Measurements from ENCODE around the gene TBCD. TPM values are rescaled to one million over a fixed set of nuclear protein-coding genes. Genes with fewer than 3 reads are reported as not detected.
"Not testable (repeated sequence)": the region's sequence is repeated elsewhere in the genome, so short reads cannot be mapped to it uniquely, and the experiment has no call there.

The TBCD gene
- total and polyA plus RNA-seq, 2 donors (not counting 1 experiment from before 2014, with no cell fraction given), result 22.1 to 36.7 TPM

- H3K4me2 ChIP-seq (ENCODE audit: extremely low read depth, insufficient read depth, low read length), result no peak overlapping the region
- no peaks in the 10 kb centered on the region for H4K20me1 ChIP-seq (ENCODE audit: control insufficient read depth, extremely low read depth, insufficient read depth, low read length)
- TF ChIP-seq, protein P1, sequence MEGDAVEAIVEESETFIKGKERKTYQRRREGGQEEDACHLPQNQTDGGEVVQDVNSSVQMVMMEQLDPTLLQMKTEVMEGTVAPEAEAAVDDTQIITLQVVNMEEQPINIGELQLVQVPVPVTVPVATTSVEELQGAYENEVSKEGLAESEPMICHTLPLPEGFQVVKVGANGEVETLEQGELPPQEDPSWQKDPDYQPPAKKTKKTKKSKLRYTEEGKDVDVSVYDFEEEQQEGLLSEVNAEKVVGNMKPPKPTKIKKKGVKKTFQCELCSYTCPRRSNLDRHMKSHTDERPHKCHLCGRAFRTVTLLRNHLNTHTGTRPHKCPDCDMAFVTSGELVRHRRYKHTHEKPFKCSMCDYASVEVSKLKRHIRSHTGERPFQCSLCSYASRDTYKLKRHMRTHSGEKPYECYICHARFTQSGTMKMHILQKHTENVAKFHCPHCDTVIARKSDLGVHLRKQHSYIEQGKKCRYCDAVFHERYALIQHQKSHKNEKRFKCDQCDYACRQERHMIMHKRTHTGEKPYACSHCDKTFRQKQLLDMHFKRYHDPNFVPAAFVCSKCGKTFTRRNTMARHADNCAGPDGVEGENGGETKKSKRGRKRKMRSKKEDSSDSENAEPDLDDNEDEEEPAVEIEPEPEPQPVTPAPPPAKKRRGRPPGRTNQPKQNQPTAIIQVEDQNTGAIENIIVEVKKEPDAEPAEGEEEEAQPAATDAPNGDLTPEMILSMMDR (conservative IDR thresholded peaks at IDR 0.05 in 1 of 2, IDR thresholded peaks at IDR 0.05 in 1 of 2; ENCODE audit: low read depth in 1 of 2, low read length in 2 of 2), result no peak
- no peak for TF ChIP-seq EZH2 (IDR thresholded peaks at IDR 0.05; ENCODE audit: low read length, missing control alignments)
- H3K27me3 ChIP-seq (ENCODE audit: control insufficient read depth, insufficient read depth, low read length), result no peaks in the 10 kb centered on the region
- no peak overlapping the region for H3K27ac ChIP-seq (ENCODE audit: insufficient read depth, low read length)
- no peaks in the 10 kb centered on the region for H3K9me3 ChIP-seq (ENCODE audit: control insufficient read depth, insufficient read depth, low read depth, low read length)
- no peak overlapping the region for H2AFZ ChIP-seq (ENCODE audit: low read length)
- no peak overlapping the region for H3K9ac ChIP-seq (ENCODE audit: insufficient read depth, low read length)
- H3K36me3 ChIP-seq (ENCODE audit: control insufficient read depth, insufficient read depth, low read length), result no peaks in the 10 kb centered on the region
- H3K79me2 ChIP-seq (ENCODE audit: control insufficient read depth, insufficient read depth, low read length), result no peaks in the 10 kb centered on the region
- no peak overlapping the region for H3K4me3 ChIP-seq (replicated peaks in 1 of 4; ENCODE audit: control extremely low read depth in 1 of 4, insufficient read depth in 1 of 4, low read depth in 3 of 4, low read length in 4 of 4)
- no peaks in the 10 kb centered on the region for H3K4me1 ChIP-seq (ENCODE audit: control insufficient read depth, extremely low read depth, insufficient read depth, low read length)
- no peak for DNase-seq (ENCODE audit: low read depth in 2 of 2)
These were observed 215.6 kb downstream of the TBCD start for GRCh38 chr17:82967268-82968032.

DNA sequence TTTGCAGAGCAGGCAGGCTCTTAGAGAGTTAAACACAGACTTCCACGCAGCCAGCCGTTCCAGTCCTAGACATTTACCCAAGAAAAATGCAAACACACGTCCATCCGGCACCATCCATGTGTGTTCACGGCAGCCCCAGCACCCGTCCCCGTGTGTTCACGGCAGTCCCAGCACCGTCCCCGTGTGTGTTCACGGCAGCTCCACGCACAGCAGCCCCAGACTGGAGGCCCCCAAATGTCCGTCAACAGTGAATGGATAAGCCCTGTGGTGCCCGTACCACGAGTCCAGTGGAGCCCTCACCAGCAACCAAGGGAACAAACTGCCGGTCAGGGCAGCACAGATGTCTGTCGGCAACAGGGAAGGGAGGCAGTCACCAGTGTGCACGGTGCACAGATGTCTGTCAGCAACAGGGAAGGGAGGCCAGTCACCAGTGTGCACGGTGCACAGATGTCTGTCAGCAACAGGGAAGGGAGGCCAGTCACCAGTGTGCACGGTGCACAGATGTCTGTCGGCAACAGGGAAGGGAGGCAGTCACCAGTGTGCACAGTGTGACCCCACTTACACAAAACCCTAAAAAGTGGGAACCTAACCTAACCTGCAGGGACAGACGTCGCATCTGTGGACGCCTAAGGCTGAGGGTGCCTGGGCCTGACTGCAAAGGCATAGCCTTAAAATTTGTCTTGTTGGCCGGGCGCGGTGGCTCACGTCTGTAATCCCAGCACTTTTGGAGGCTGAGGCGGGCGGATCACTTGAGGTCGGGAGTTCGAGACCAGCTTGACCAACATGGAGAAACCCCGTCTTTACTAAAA lies 216.4 kb downstream of the TBCD start:
- H3K27ac ChIP-seq (ENCODE audit: insufficient read depth, low read length); H3K9me3 ChIP-seq (ENCODE audit: control insufficient read depth, insufficient read depth, low read depth, low read length); DNase-seq (ENCODE audit: low read depth in 2 of 2); H3K4me1 ChIP-seq (ENCODE audit: control insufficient read depth, extremely low read depth, insufficient read depth, low read length); H3K27me3 ChIP-seq (ENCODE audit: control insufficient read depth, insufficient read depth, low read length); H3K36me3 ChIP-seq (ENCODE audit: control insufficient read depth, insufficient read depth, low read length); H3K9ac ChIP-seq (ENCODE audit: insufficient read depth, low read length); H3K79me2 ChIP-seq (ENCODE audit: control insufficient read depth, insufficient read depth, low read length); H2AFZ ChIP-seq (ENCODE audit: low read length); H3K4me3 ChIP-seq (replicated peaks in 1 of 4; ENCODE audit: control extremely low read depth in 1 of 4, insufficient read depth in 1 of 4, low read depth in 3 of 4, low read length in 4 of 4); H4K20me1 ChIP-seq (ENCODE audit: control insufficient read depth, extremely low read depth, insufficient read depth, low read length); H3K4me2 ChIP-seq (ENCODE audit: extremely low read depth, insufficient read depth, low read length): not testable (repeated sequence)

- no peaks in the 10 kb centered on the region for H3K36me3 ChIP-seq (ENCODE audit: control insufficient read depth, insufficient read depth, low read length)
- H2AFZ ChIP-seq (ENCODE audit: low read length), result no peak overlapping the region
- no peak for TF ChIP-seq EZH2 (IDR thresholded peaks at IDR 0.05; ENCODE audit: low read length, missing control alignments)
- TF ChIP-seq, protein P1 (conservative IDR thresholded peaks at IDR 0.05 in 1 of 2, IDR thresholded peaks at IDR 0.05 in 1 of 2; ENCODE audit: low read depth in 1 of 2, low read length in 2 of 2), result no peak
- H3K79me2 ChIP-seq (ENCODE audit: control insufficient read depth, insufficient read depth, low read length), result no peaks in the 10 kb centered on the region
- DNase-seq (ENCODE audit: low read depth in 2 of 2), result no peak
- H3K4me2 ChIP-seq (ENCODE audit: extremely low read depth, insufficient read depth, low read length), result no peak overlapping the region
- H3K27me3 ChIP-seq (ENCODE audit: control insufficient read depth, insufficient read depth, low read length), result no peaks in the 10 kb centered on the region
- no peaks in the 10 kb centered on the region for H3K4me1 ChIP-seq (ENCODE audit: control insufficient read depth, extremely low read depth, insufficient read depth, low read length)
- no peak overlapping the region for H3K4me3 ChIP-seq (replicated peaks in 1 of 4; ENCODE audit: control extremely low read depth in 1 of 4, insufficient read depth in 1 of 4, low read depth in 3 of 4, low read length in 4 of 4)
- no peaks in the 10 kb centered on the region for H4K20me1 ChIP-seq (ENCODE audit: control insufficient read depth, extremely low read depth, insufficient read depth, low read length)
- H3K9ac ChIP-seq (ENCODE audit: insufficient read depth, low read length), result no peak overlapping the region
- no peak overlapping the region for H3K27ac ChIP-seq (ENCODE audit: insufficient read depth, low read length)
- H3K9me3 ChIP-seq (ENCODE audit: control insufficient read depth, insufficient read depth, low read depth, low read length), result no peaks in the 10 kb centered on the region
These were observed 218.2 kb downstream of the TBCD start for GRCh38 chr17:82970067-82970466.

Measured in fibroblast of lung (primary cell).